ENCODE measurements around the gene ZDHHC3. TPM values are rescaled to one million over a fixed set of nuclear protein-coding genes. Genes with fewer than 3 reads are reported as not detected.

ZDHHC3 gene
- total RNA-seq, 4 donors from 2014 or later: 59.6 to 81.3 (median 72.8) TPM

DNA sequence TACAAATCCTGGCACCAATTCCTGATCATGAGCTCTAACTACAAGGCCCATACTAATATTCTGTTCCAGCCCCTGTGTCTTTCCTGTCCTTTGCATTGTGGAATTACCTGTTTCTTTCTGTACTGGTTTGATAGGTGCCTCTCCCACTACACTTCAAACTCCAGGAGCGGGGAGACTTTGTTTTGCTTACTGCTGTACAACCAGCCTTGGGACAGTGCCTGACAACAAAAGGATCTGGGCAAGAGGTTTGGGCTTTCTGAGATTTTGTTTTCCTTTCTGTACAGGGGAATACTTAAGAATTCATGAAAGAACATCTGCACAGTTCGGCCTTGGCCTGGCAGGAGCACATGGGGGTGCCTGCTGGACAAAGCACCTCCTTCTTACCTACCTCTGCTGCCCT, 45.1 kb downstream of the ZDHHC3 start:
- TF ChIP-seq POLR2AphosphoS5 (IDR thresholded peaks at IDR 0.05) (no peak), EP300 (IDR thresholded peaks at IDR 0.05) (no peak), POLR2A (IDR thresholded peaks at IDR 0.05; ENCODE audit: low read depth) (no peak)
- TF ChIP-seq, protein P1, sequence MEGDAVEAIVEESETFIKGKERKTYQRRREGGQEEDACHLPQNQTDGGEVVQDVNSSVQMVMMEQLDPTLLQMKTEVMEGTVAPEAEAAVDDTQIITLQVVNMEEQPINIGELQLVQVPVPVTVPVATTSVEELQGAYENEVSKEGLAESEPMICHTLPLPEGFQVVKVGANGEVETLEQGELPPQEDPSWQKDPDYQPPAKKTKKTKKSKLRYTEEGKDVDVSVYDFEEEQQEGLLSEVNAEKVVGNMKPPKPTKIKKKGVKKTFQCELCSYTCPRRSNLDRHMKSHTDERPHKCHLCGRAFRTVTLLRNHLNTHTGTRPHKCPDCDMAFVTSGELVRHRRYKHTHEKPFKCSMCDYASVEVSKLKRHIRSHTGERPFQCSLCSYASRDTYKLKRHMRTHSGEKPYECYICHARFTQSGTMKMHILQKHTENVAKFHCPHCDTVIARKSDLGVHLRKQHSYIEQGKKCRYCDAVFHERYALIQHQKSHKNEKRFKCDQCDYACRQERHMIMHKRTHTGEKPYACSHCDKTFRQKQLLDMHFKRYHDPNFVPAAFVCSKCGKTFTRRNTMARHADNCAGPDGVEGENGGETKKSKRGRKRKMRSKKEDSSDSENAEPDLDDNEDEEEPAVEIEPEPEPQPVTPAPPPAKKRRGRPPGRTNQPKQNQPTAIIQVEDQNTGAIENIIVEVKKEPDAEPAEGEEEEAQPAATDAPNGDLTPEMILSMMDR (IDR thresholded peaks at IDR 0.05): no peak
- Histone ChIP-seq H3K4me1 (no peaks in the 10 kb centered on the region), H3K36me3 (peaks cover 20 to 84% (median 80%) of the 10 kb centered on the region in 4 donors), H3K27me3 (no peaks in the 10 kb centered on the region), H3K9me3 (no peaks in the 10 kb centered on the region), H3K27ac (replicated peaks in 1 of 4) (no peak overlapping the region), H3K4me3 (no peak overlapping the region)
- DNase-seq (ENCODE audit: extremely low spot score): no peak
- intact Hi-C loops (cut with DNase I): no loop called here
- 91% methylated on average over 2 of the region's 2 CpGs for WGBS

DNA sequence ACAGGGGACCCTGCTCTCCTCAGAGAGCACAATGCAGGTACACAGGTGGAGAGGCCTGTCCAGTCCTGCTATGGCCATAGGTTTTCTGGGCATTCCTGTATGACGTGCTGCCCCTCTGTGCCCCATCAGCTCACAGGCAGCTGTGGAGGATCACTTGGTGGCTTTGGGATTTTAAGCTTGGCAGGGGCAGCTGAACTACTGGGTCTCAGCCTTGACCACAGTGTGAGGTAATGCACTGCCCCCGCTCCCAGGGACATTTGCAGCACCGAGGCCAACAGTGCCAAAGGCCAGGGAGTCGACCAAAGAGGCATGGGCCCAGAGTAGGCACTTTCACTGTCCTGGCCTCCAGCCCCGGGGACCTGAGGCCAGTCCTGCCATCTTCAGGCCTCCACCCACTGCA, 46.2 kb downstream of the ZDHHC3 start:
- Histone ChIP-seq H3K9me3 (no peaks in the 10 kb centered on the region), H3K36me3 (peaks cover 20 to 88% (median 83%) of the 10 kb centered on the region in 4 donors), H3K4me1 (peaks cover 0 to 3% (median under 1%) of the 10 kb centered on the region in 4 donors), H3K27ac (replicated peaks in 1 of 4) (no peak overlapping the region), H3K4me3 (no peak overlapping the region), H3K27me3 (no peaks in the 10 kb centered on the region)
- no peak for DNase-seq (ENCODE audit: extremely low spot score)
- no peak for TF ChIP-seq POLR2A (IDR thresholded peaks at IDR 0.05; ENCODE audit: low read depth)
- TF ChIP-seq POLR2AphosphoS5 (IDR thresholded peaks at IDR 0.05): no peak
- TF ChIP-seq, protein P1 (IDR thresholded peaks at IDR 0.05): no peak
- no peak for TF ChIP-seq EP300 (IDR thresholded peaks at IDR 0.05)
- intact Hi-C loops (cut with DNase I): no loop called here
- 83% methylated on average over 1 of the region's 5 CpGs for WGBS

DNA sequence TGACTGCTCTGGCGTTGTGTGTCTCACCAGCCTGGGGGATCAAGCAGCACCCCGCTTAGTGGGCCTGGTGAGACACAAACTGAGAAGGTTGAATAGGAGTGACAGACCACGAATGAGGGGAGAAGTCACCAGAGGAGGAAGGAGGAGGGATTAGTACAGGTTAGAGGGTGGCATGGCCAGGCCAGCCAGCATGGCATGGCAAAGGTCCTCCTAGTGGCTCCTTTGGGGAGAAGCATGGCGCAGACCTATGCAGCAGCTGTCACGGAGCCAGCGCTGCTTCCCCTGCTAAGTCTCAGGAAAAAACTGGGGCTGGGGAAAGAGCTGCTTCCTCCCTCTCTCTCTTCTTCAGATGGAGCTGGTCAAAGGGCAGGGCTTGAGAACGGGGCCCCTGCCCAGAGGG, 48.6 kb downstream of the ZDHHC3 start:
- WGBS: 93% methylated on average over 6 of the region's 7 CpGs
- H3K27me3 ChIP-seq: no peaks in the 10 kb centered on the region
- intact Hi-C loops (cut with DNase I): no loop called here

DNA sequence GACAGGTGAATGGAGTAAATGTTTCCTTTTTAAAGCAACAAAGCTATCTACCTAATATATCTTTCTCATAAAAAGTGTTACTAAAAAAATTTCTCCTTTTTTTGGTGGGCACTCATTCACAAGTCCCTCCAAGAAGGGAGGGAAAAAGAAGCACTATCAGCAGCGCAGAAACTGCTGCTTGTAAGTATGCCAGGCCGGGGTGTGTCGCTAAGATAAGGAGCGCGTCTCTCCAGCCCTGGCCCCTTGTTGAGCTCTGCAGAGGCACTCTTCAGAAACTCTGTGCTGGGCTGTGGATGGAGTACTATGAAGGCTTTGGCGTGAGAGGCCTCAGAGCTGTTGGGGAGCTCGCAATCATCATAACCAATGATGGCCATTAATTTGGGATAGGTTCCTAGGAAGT, 49.1 kb downstream of the ZDHHC3 start:
- Histone ChIP-seq H3K4me1 (peaks cover 0 to 13% (median 4%) of the 10 kb centered on the region in 4 donors), H3K4me3 (no peak overlapping the region), H3K36me3 (peaks cover 11 to 84% (median 69%) of the 10 kb centered on the region in 4 donors), H3K27me3 (no peaks in the 10 kb centered on the region), H3K9me3 (no peaks in the 10 kb centered on the region), H3K27ac (replicated peaks in 1 of 4) (no peak overlapping the region)
- intact Hi-C loops (cut with DNase I): no loop called here
- DNase-seq (ENCODE audit: extremely low spot score): no peak
- WGBS: 96% methylated on average over 7 of the region's 7 CpGs
- TF ChIP-seq, protein P1 (IDR thresholded peaks at IDR 0.05): no peak
- TF ChIP-seq POLR2AphosphoS5 (IDR thresholded peaks at IDR 0.05) (no peak), POLR2A (IDR thresholded peaks at IDR 0.05; ENCODE audit: low read depth) (no peak), EP300 (IDR thresholded peaks at IDR 0.05) (no peak)

More for the DNA sequence above, 48.6 kb downstream of the ZDHHC3 start:
- Histone ChIP-seq H3K4me3 (no peak overlapping the region), H3K27ac (replicated peaks in 1 of 4) (no peak overlapping the region), H3K9me3 (no peaks in the 10 kb centered on the region), H3K36me3 (peaks cover 12 to 84% (median 69%) of the 10 kb centered on the region in 4 donors), H3K4me1 (peaks cover 0 to 13% (median 4%) of the 10 kb centered on the region in 4 donors)
- DNase-seq (ENCODE audit: extremely low spot score): no peak
- TF ChIP-seq POLR2A (IDR thresholded peaks at IDR 0.05; ENCODE audit: low read depth): no peak
- no peak for TF ChIP-seq EP300 (IDR thresholded peaks at IDR 0.05)
- TF ChIP-seq, protein P1 (IDR thresholded peaks at IDR 0.05): no peak

DNA sequence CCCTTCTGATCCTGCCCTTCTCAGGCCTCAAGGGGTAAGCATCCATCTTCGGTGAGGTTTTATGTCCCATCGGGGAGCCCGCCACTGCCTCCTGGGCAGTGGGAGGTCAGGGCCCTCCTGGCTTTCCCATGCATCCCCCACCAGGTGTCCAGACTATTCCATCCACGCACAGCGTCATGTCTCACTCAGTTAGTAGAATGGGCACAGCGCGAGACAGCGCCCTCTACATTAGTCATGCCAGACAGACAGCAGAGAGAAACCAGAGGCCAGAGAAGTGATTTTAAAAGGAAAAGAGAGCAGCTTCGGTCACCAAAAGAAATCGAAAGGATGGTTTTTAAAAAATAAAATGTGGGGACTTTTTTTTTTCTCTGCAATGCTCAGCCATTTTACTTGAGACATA, 49.8 kb downstream of the ZDHHC3 start:
- Histone ChIP-seq H3K4me1 (peaks cover 0 to 13% (median 4%) of the 10 kb centered on the region in 4 donors), H3K4me3 (no peak overlapping the region), H3K27ac (replicated peaks in 1 of 4) (no peak overlapping the region), H3K27me3 (no peaks in the 10 kb centered on the region), H3K36me3 (peaks cover 7 to 83% (median 69%) of the 10 kb centered on the region in 4 donors), H3K9me3 (no peaks in the 10 kb centered on the region)
- intact Hi-C loops (cut with DNase I): no loop called here
- no peak for DNase-seq (ENCODE audit: extremely low spot score)
- TF ChIP-seq EP300 (IDR thresholded peaks at IDR 0.05) (no peak), POLR2A (IDR thresholded peaks at IDR 0.05; ENCODE audit: low read depth) (no peak), POLR2AphosphoS5 (IDR thresholded peaks at IDR 0.05) (no peak)
- TF ChIP-seq, protein P1 (IDR thresholded peaks at IDR 0.05): no peak
- 93% methylated on average over 10 of the region's 10 CpGs for WGBS
